ENCODE data around the gene UBE2L5. TPM values are rescaled to one million over a fixed set of nuclear protein-coding genes. Genes with fewer than 3 reads are reported as not detected.

UBE2L5 gene
- total RNA-seq, 1 donor from 2014 or later: not detected

- Histone ChIP-seq H3K4me3 (peak overlapping the region; percentile 76), H3K27me3 (no peaks in the 10 kb centered on the region), H3K36me3 (peaks cover 19% of the 10 kb centered on the region), H3K4me1 (peaks cover 31% of the 10 kb centered on the region), H3K27ac (peak overlapping the region; percentile 99), H3K9me3 (no peaks in the 10 kb centered on the region)
- DNase-seq: no peak
- TF ChIP-seq CTCF (IDR thresholded peaks at IDR 0.05): no peak
- intact Hi-C loops (cut with DNase I): no loop called here
- ATAC-seq: no peak
Measured at GRCh38 chr13:30465343-30465592, 43.0 kb downstream of the UBE2L5 start.

- Histone ChIP-seq H3K4me3 (peak within 1 kb of the TSS; percentile 76), H3K4me1 (peaks cover 31% of the 10 kb centered on the region), H3K27ac (peak within 1 kb of the TSS; percentile 99), H3K27me3 (no peaks in the 10 kb centered on the region), H3K36me3 (peaks cover 19% of the 10 kb centered on the region), H3K9me3 (no peaks in the 10 kb centered on the region)
- TF ChIP-seq CTCF (IDR thresholded peaks at IDR 0.05): no peak
- DNase-seq: peak; percentile 98
- peak; percentile 96 for ATAC-seq
- intact Hi-C loops (cut with DNase I): no loop called here
Measured at GRCh38 chr13:30465593-30466357, 43.5 kb downstream of the UBE2L5 start, which contains the start of gene HMGB1. HMGB1 (minus strand) TSS chr13:30465936; CDS start chr13:30463680, 2,256 bp downstream.

GRCh38 chr13:30466358-30466714, 44.0 kb downstream of the UBE2L5 start:
- no peaks in the 10 kb centered on the region for H3K9me3 ChIP-seq
- peaks cover 18% of the 10 kb centered on the region for H3K36me3 ChIP-seq
- H3K27ac ChIP-seq: no peak overlapping the region
- no peaks in the 10 kb centered on the region for H3K27me3 ChIP-seq
- ATAC-seq (no peak), DNase-seq (no peak)
- intact Hi-C loops (cut with DNase I): no loop called here
- TF ChIP-seq CTCF (IDR thresholded peaks at IDR 0.05): no peak
- peaks cover 30% of the 10 kb centered on the region for H3K4me1 ChIP-seq
- H3K4me3 ChIP-seq: peak overlapping the region; percentile 76

- intact Hi-C loops (cut with DNase I): no loop called here
- no peak overlapping the region for H3K4me3 ChIP-seq
- peaks cover 25% of the 10 kb centered on the region for H3K4me1 ChIP-seq
- H3K27me3 ChIP-seq: no peaks in the 10 kb centered on the region
- no peak overlapping the region for H3K27ac ChIP-seq
- DNase-seq: no peak
- ATAC-seq: no peak
- H3K9me3 ChIP-seq: no peaks in the 10 kb centered on the region
- peaks cover 13% of the 10 kb centered on the region for H3K36me3 ChIP-seq
- no peak for TF ChIP-seq CTCF (IDR thresholded peaks at IDR 0.05)
Measured at GRCh38 chr13:30466841-30467252, 44.6 kb downstream of the UBE2L5 start.

- H3K4me3 ChIP-seq: no peak overlapping the region
Measured at GRCh38 chr13:30473675-30474074, 51.4 kb downstream of the UBE2L5 start.

More at GRCh38 chr13:30473675-30474074, 51.4 kb downstream of the UBE2L5 start:
- H3K36me3 ChIP-seq: no peaks in the 10 kb centered on the region
- intact Hi-C loops (cut with DNase I): no loop called here
- ATAC-seq (no peak), DNase-seq (no peak)
- no peaks in the 10 kb centered on the region for H3K9me3 ChIP-seq
- H3K4me1 ChIP-seq: no peaks in the 10 kb centered on the region
- no peak overlapping the region for H3K27ac ChIP-seq
- no peak for TF ChIP-seq CTCF (IDR thresholded peaks at IDR 0.05)
- H3K27me3 ChIP-seq: no peaks in the 10 kb centered on the region

Data from upper lobe of right lung (tissue), 1 donor.